ENCODE results near the gene IGF2BP3. TPM values are rescaled to one million over a fixed set of nuclear protein-coding genes. Genes with fewer than 3 reads are reported as not detected.

The IGF2BP3 gene
- total RNA-seq, 1 donor from 2014 or later: 2.0 TPM

GRCh38 chr7:23353172-23353571, 117.1 kb downstream of the IGF2BP3 start:
- no peak for ATAC-seq
- intact Hi-C loops (cut with DNase I): no loop called here

GRCh38 chr7:23350466-23350865, 119.8 kb downstream of the IGF2BP3 start:
- intact Hi-C loops (cut with DNase I): no loop called here
- DNase-seq (ENCODE audit: low spot score) (no peak), ATAC-seq (no peak)

More at GRCh38 chr7:23353172-23353571, 117.1 kb downstream of the IGF2BP3 start:
- DNase-seq (ENCODE audit: low spot score): no peak

- intact Hi-C loops (cut with DNase I): no loop called here
- DNase-seq (ENCODE audit: low spot score): no peak
Observed at GRCh38 chr7:23349484-23350157, 120.7 kb downstream of the IGF2BP3 start.

GRCh38 chr7:23347682-23348180, 122.6 kb downstream of the IGF2BP3 start:
- ATAC-seq (no peak), DNase-seq (ENCODE audit: low spot score) (no peak)
- intact Hi-C loops (cut with DNase I): no loop called here

More at GRCh38 chr7:23349484-23350157, 120.7 kb downstream of the IGF2BP3 start:
- ATAC-seq: no peak

GRCh38 chr7:23347033-23347681, 123.1 kb downstream of the IGF2BP3 start:
- ATAC-seq (no peak), DNase-seq (ENCODE audit: low spot score) (no peak)
- intact Hi-C loops (cut with DNase I): no loop called here

- intact Hi-C loops (cut with DNase I): no loop called here
- DNase-seq (ENCODE audit: low spot score) (no peak), ATAC-seq (no peak)
Observed at GRCh38 chr7:23346316-23346715, 124.0 kb downstream of the IGF2BP3 start.

- intact Hi-C loops (cut with DNase I): no loop called here
- DNase-seq (ENCODE audit: low spot score) (no peak), ATAC-seq (no peak)
Observed at GRCh38 chr7:23345601-23346000, 124.7 kb downstream of the IGF2BP3 start.

- DNase-seq (ENCODE audit: low spot score) (no peak), ATAC-seq (no peak)
- intact Hi-C loops (cut with DNase I): no loop called here
Observed at GRCh38 chr7:23343806-23344475, 126.3 kb downstream of the IGF2BP3 start.

- intact Hi-C loops (cut with DNase I): no loop called here
- DNase-seq (ENCODE audit: low spot score) (no peak), ATAC-seq (no peak)
Observed at GRCh38 chr7:23343102-23343501, 127.2 kb downstream of the IGF2BP3 start.

GRCh38 chr7:23341846-23342598, 128.3 kb downstream of the IGF2BP3 start:
- ATAC-seq (no peak), DNase-seq (ENCODE audit: low spot score) (no peak)
- intact Hi-C loops (cut with DNase I): no loop called here

GRCh38 chr7:23338863-23339262, 131.4 kb downstream of the IGF2BP3 start:
- intact Hi-C loops (cut with DNase I): no loop called here
- DNase-seq (ENCODE audit: low spot score) (no peak), ATAC-seq (no peak)

GRCh38 chr7:23338439-23338838, 131.9 kb downstream of the IGF2BP3 start:
- ATAC-seq (no peak), DNase-seq (ENCODE audit: low spot score) (no peak)
- intact Hi-C loops (cut with DNase I): no loop called here

- no peak for DNase-seq (ENCODE audit: low spot score)
Observed at GRCh38 chr7:23337374-23337773, 132.9 kb downstream of the IGF2BP3 start.

GRCh38 chr7:23336799-23337283, 133.4 kb downstream of the IGF2BP3 start:
- DNase-seq (ENCODE audit: low spot score) (no peak), ATAC-seq (no peak)
- intact Hi-C loops (cut with DNase I): no loop called here

More at GRCh38 chr7:23337374-23337773, 132.9 kb downstream of the IGF2BP3 start:
- no peak for ATAC-seq
- intact Hi-C loops (cut with DNase I): no loop called here

- DNase-seq (ENCODE audit: low spot score) (no peak), ATAC-seq (no peak)
- intact Hi-C loops (cut with DNase I): no loop called here
Observed at GRCh38 chr7:23336086-23336485, 134.2 kb downstream of the IGF2BP3 start.

- intact Hi-C loops (cut with DNase I): no loop called here
- DNase-seq (ENCODE audit: low spot score): no peak
- ATAC-seq: no peak
Observed at GRCh38 chr7:23335621-23336020, 134.7 kb downstream of the IGF2BP3 start.

GRCh38 chr7:23335136-23335535, 135.2 kb downstream of the IGF2BP3 start:
- ATAC-seq (no peak), DNase-seq (ENCODE audit: low spot score) (no peak)
- intact Hi-C loops (cut with DNase I): no loop called here

GRCh38 chr7:23334482-23335056, 135.7 kb downstream of the IGF2BP3 start:
- ATAC-seq (peak; percentile 75), DNase-seq (ENCODE audit: low spot score) (no peak)
- intact Hi-C loops (cut with DNase I): no loop called here
